ENCODE data around the gene NUP93. TPM values are rescaled to one million over a fixed set of nuclear protein-coding genes. Genes with fewer than 3 reads are reported as not detected.

NUP93 gene
- polyA plus RNA-seq, 1 experiment: 46.4 TPM

DNA sequence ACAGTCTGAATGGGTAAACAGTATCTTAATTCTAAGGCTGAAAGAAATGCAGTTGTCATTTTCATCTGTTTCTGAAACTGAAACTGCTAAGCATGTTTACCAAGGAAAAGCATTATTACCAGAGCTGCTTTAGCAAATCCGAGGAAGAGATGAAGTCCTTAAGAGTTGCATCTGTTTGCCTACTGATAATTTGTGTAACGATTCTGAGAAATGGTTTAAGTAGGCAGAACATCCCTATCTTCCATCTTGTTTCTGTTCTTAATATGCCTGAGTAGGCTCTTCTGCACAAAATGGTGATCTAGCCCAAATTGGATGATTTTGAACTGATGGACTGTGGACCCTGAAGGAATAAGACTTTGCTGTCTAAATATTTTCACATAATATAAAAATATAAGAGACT, 34.9 kb downstream of the NUP93 start:
- Histone ChIP-seq H3K9me3 (ENCODE audit: control insufficient read depth, insufficient read depth, low read length) (no peaks in the 10 kb centered on the region), H3K27me3 (ENCODE audit: control insufficient read depth, insufficient read depth, low read length) (no peaks in the 10 kb centered on the region), H3K4me3 (ENCODE audit: low read depth, low read length) (no peak overlapping the region), H3K27ac (ENCODE audit: low read depth, low read length) (no peak overlapping the region)
- POLR2A ChIA-PET: no interaction called here
- TF ChIP-seq, protein P1, sequence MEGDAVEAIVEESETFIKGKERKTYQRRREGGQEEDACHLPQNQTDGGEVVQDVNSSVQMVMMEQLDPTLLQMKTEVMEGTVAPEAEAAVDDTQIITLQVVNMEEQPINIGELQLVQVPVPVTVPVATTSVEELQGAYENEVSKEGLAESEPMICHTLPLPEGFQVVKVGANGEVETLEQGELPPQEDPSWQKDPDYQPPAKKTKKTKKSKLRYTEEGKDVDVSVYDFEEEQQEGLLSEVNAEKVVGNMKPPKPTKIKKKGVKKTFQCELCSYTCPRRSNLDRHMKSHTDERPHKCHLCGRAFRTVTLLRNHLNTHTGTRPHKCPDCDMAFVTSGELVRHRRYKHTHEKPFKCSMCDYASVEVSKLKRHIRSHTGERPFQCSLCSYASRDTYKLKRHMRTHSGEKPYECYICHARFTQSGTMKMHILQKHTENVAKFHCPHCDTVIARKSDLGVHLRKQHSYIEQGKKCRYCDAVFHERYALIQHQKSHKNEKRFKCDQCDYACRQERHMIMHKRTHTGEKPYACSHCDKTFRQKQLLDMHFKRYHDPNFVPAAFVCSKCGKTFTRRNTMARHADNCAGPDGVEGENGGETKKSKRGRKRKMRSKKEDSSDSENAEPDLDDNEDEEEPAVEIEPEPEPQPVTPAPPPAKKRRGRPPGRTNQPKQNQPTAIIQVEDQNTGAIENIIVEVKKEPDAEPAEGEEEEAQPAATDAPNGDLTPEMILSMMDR (IDR thresholded peaks at IDR 0.05; ENCODE audit: low read depth, low read length): no peak
- DNase-seq (ENCODE audit: low read depth, low spot score): no peak
- CTCF ChIA-PET: no interaction called here

DNA sequence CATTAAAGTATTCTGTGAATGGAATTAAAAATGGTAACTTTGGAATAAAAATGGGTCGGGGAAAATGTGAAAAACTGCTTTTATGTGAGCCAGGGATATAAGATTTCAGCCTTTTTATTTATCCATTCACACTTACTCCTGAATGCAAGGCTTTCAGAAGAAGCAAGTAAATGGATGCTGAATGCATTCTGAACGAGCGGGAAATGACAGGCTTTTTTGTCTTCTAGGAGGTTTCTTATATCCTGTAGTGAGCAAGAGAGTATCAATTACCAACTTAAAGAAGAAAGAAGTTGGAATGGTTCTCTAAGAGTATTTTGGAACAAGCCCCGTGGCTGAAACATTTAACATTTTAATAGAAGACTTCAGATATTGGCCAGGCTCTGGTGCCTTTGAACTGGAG, 36.0 kb downstream of the NUP93 start:
- no peak for DNase-seq (ENCODE audit: low read depth, low spot score)
- Histone ChIP-seq H3K27me3 (ENCODE audit: control insufficient read depth, insufficient read depth, low read length) (no peaks in the 10 kb centered on the region), H3K9me3 (ENCODE audit: control insufficient read depth, insufficient read depth, low read length) (no peaks in the 10 kb centered on the region), H3K4me3 (ENCODE audit: low read depth, low read length) (no peak overlapping the region), H3K27ac (ENCODE audit: low read depth, low read length) (no peak overlapping the region)
- TF ChIP-seq, protein P1 (IDR thresholded peaks at IDR 0.05; ENCODE audit: low read depth, low read length): no peak
- CTCF ChIA-PET: no interaction called here
- POLR2A ChIA-PET: no interaction called here

DNA sequence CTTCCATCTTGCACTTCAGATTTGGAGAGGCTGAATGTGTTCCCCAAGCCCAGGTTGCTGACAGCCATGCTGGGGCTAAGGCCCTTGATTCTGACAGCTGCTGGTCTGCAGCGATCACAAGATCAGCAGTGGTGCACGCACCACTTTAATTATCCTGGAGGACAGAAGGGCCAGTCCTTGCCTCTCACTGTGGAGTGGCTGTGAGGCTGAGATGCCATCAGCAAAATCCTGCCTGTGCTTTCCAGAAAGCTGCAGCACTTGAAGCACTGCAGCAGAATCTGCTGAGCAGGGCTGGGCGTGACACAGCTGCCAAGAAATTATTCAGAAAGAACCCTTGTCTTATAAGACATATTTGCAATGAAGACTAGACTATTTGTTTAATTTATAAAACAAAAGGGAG, 37.1 kb downstream of the NUP93 start:
- ChIA-PET CTCF (no interaction called here), POLR2A (no interaction called here)
- no peak overlapping the region for H3K27ac ChIP-seq (ENCODE audit: low read depth, low read length)
- DNase-seq (ENCODE audit: low read depth, low spot score): no peak
- no peak overlapping the region for H3K4me3 ChIP-seq (ENCODE audit: low read depth, low read length)
- TF ChIP-seq, protein P1 (IDR thresholded peaks at IDR 0.05; ENCODE audit: low read depth, low read length): no peak
- no peaks in the 10 kb centered on the region for H3K9me3 ChIP-seq (ENCODE audit: control insufficient read depth, insufficient read depth, low read length)
- no peaks in the 10 kb centered on the region for H3K27me3 ChIP-seq (ENCODE audit: control insufficient read depth, insufficient read depth, low read length)

DNA sequence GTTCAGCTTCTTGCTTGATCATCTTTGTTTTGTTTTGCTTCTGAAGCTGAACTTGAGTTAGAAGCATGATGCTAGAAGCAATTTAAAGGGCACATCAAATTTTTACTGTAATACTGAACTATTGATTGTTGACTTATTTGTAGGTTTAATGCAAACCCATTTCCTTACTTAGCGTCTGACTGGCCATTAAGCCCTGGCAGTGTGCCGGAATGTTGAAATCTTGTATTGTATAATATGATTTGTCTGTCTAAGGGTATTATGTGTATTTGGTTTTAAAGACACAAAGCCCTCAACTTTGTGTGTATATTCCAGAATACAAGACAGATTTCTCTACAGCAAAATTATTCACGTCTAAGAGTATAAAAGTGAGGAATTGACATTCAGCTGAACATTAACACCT, 39.7 kb downstream of the NUP93 start:
- TF ChIP-seq, protein P1 (IDR thresholded peaks at IDR 0.05; ENCODE audit: low read depth, low read length): no peak
- Histone ChIP-seq H3K9me3 (ENCODE audit: control insufficient read depth, insufficient read depth, low read length) (no peaks in the 10 kb centered on the region), H3K4me3 (ENCODE audit: low read depth, low read length) (no peak overlapping the region), H3K27me3 (ENCODE audit: control insufficient read depth, insufficient read depth, low read length) (no peaks in the 10 kb centered on the region), H3K27ac (ENCODE audit: low read depth, low read length) (no peak overlapping the region)
- POLR2A ChIA-PET: no interaction called here
- CTCF ChIA-PET: interaction anchor here (1.2 kb wide), 1 partner anchor 19 kb away, joined by 4 read pairs; no protein-coding TSS in a partner anchor
- no peak for DNase-seq (ENCODE audit: low read depth, low spot score)

DNA sequence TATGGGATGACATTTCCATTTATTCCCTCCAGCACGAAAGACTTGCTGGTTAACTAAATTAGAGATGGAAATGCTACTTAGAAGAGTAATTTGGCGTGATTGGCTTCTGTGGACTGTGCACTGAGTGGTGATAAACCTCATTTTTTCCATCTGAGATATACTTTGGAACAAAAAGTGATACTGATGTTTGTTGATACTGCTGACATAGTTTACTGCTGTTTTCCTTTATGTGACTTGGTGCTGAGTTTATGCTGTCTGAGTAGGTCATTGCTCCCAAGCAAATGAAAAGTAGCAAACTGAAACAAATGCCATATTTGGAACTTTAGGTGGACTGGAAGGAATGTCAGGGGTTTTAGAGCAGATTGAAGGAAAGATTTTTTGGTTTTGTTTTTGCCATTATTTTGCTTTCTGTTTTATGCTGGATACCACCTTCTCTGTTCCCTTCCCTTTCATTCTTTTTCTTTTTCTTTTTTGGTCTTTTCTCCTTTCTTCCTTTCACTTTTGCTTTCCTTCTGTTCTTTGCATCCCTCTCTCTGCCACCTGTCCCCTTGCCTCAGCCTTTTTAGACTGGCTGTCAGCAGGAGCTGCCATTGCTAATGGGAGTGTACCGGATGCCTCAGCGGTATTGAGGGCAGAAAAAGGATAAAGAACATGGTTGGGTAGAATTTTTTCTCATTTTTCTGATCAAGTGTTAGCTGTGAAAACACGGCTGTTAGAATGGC, 41.8 kb downstream of the NUP93 start:
- Histone ChIP-seq H3K27me3 (ENCODE audit: control insufficient read depth, insufficient read depth, low read length) (no peaks in the 10 kb centered on the region), H3K4me3 (ENCODE audit: low read depth, low read length) (peak overlapping the region; percentile 36), H3K9me3 (ENCODE audit: control insufficient read depth, insufficient read depth, low read length) (no peaks in the 10 kb centered on the region), H3K27ac (ENCODE audit: low read depth, low read length) (peak overlapping the region; percentile 71)
- TF ChIP-seq, protein P1 (IDR thresholded peaks at IDR 0.05; ENCODE audit: low read depth, low read length): no peak
- CTCF ChIA-PET: no interaction called here
- POLR2A ChIA-PET: no interaction called here
- DNase-seq (ENCODE audit: low read depth, low spot score): no peak

Measured in AG04450 (cell line).